Sigmoid colon (tissue), 7 donors: ENCODE measurements around the gene UGT1A7. TPM values are rescaled to one million over a fixed set of nuclear protein-coding genes. Genes with fewer than 3 reads are reported as not detected.
"Not testable (repeated sequence)": the region's sequence is repeated elsewhere in the genome, so short reads cannot be mapped to it uniquely, and the experiment has no call there.

ENCODE experiments used
- DNase-seq: peaks from one replicate; pipeline ENCODE4 v3.0.0-alpha.2; 2019
- H3K27ac ChIP-seq, 4 donors: fragments of 200-600 bp; sonication (generic); one replicate each; pipeline ENCODE4 v1.5.1; 2016 to 2019; ENCODE audit warnings: mild to moderate bottlenecking in 1 of 4
- H3K27me3 ChIP-seq, 3 donors: fragments of 200-600 bp; sonication (generic); one replicate each; pipeline ENCODE4 v1.5.1; 2019; ENCODE audit warnings: mild to moderate bottlenecking in 1 of 3
- H3K36me3 ChIP-seq, 4 donors: fragments of 200-600 bp; sonication (generic); one replicate each; pipeline ENCODE4 v1.5.1; 2016 to 2019
- H3K4me1 ChIP-seq, 4 donors: fragments of 200-600 bp; sonication (generic); one replicate each; pipeline ENCODE4 v1.5.1; 2017 to 2019
- H3K4me3 ChIP-seq, 4 donors: fragments of 200-600 bp; sonication (generic); one replicate each; pipeline ENCODE4 v1.5.1; 2017 to 2019; ENCODE audit warnings: mild to moderate bottlenecking in 2 of 4, moderate library complexity in 1 of 4
- H3K9me3 ChIP-seq, 4 donors: fragments of 200-600 bp in 3 of 4; sonication (generic) in 3 of 4; one replicate each; pipeline versions ENCODE4 v1.5.1 to v1.6.1; 2013 to 2019
- EP300 ChIP-seq, 4 donors: sonication (generic); formaldehyde crosslinking; IDR thresholded peaks; one replicate each; pipeline ENCODE4 v1.6.1; 2017; ENCODE audit warnings: antibody characterized with exemption in 4 of 4
- POLR2A ChIP-seq, 2 donors: fragments of 450-650 bp; IDR thresholded peaks; one replicate each; pipeline ENCODE4 v1.6.1; 2016; ENCODE audit warnings: antibody characterized with exemption in 2 of 2, mild to moderate bottlenecking in 2 of 2, moderate library complexity in 2 of 2
- POLR2AphosphoS5 ChIP-seq, 4 donors: sonication (generic); formaldehyde crosslinking; IDR thresholded peaks; one replicate each; pipeline ENCODE4 v1.6.1; 2017; ENCODE audit warnings: antibody characterized with exemption in 4 of 4
- WGBS, 2 donors: extraction: QIAGEN DNeasy Blood & Tissue Kit; methylation state at CpG; one replicate each; pipeline ENCODE4 v1.1.7; 2013; 5-methylcytosine and 5-hydroxymethylcytosine counted together
- intact Hi-C: fragments of 100-400 bp; cut with DNase I; formaldehyde crosslinking; loops from one replicate; pipeline ENCODE4 v1.15.1; 2023
- polyA plus RNA-seq, 3 donors: library from polyadenylated mRNA; stranded (reverse); fragments of 200-250 nt; gene quantifications; one replicate each; pipeline ENCODE4 v1.2.3, GENCODE V29; 2013
- total RNA-seq, 4 donors: library from RNA; depleted of rRNA; stranded (reverse); fragments of >200 nt; gene quantifications; one replicate each; pipeline ENCODE4 v1.1.0, GENCODE V29; 2016
- TF ChIP-seq, protein P1 (sequence below), 4 experiments: fragments of 450-650 bp in 3 of 4; fragments of 200-600 bp in 1 of 4; IDR thresholded peaks; one replicate each; pipeline ENCODE4 v1.5.1; 2016 to 2019; ENCODE audit warnings: antibody characterized with exemption in 4 of 4, mild to moderate bottlenecking in 3 of 4, moderate library complexity in 2 of 4
- donor health status: healthy with polysubstance abuse.
- donor health status: Bipolar disorder and iron deficiency.
- donor health status: healthy.

Gene UGT1A7
- total and polyA plus RNA-seq, 7 donors = 0.66 TPM; not detected in 6

GRCh38 chr2:233650981-233651380, 30.7 kb upstream of the UGT1A7 start:
- Histone ChIP-seq H3K4me3 (no peak overlapping the region), H3K36me3 (no peaks in the 10 kb centered on the region), H3K4me1 (no peaks in the 10 kb centered on the region), H3K27me3 (no peaks in the 10 kb centered on the region), H3K9me3 (peaks cover 0 to 6% (median 0%) of the 10 kb centered on the region in 4 donors), H3K27ac (no peak overlapping the region)
- DNase-seq = no peak
- WGBS, 2 donors = 19 to 73% methylated on average over 4 of the region's 4 CpGs
- no peak for TF ChIP-seq EP300 (IDR thresholded peaks at IDR 0.05)
- TF ChIP-seq POLR2A (IDR thresholded peaks at IDR 0.05) = no peak
- TF ChIP-seq, protein P1, sequence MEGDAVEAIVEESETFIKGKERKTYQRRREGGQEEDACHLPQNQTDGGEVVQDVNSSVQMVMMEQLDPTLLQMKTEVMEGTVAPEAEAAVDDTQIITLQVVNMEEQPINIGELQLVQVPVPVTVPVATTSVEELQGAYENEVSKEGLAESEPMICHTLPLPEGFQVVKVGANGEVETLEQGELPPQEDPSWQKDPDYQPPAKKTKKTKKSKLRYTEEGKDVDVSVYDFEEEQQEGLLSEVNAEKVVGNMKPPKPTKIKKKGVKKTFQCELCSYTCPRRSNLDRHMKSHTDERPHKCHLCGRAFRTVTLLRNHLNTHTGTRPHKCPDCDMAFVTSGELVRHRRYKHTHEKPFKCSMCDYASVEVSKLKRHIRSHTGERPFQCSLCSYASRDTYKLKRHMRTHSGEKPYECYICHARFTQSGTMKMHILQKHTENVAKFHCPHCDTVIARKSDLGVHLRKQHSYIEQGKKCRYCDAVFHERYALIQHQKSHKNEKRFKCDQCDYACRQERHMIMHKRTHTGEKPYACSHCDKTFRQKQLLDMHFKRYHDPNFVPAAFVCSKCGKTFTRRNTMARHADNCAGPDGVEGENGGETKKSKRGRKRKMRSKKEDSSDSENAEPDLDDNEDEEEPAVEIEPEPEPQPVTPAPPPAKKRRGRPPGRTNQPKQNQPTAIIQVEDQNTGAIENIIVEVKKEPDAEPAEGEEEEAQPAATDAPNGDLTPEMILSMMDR (IDR thresholded peaks at IDR 0.05) = no peak
- no peak for TF ChIP-seq POLR2AphosphoS5 (IDR thresholded peaks at IDR 0.05)
- intact Hi-C loops = no loop called here

GRCh38 chr2:233651430-233651829, 30.3 kb upstream of the UGT1A7 start:
- Histone ChIP-seq H3K9me3 (peaks cover 0 to 3% (median 0%) of the 10 kb centered on the region in 4 donors), H3K4me1 (no peaks in the 10 kb centered on the region), H3K27me3 (no peaks in the 10 kb centered on the region), H3K4me3 (no peak overlapping the region), H3K36me3 (no peaks in the 10 kb centered on the region), H3K27ac (no peak overlapping the region)
- TF ChIP-seq EP300 (IDR thresholded peaks at IDR 0.05) (no peak), POLR2AphosphoS5 (IDR thresholded peaks at IDR 0.05) (no peak), POLR2A (IDR thresholded peaks at IDR 0.05) (no peak)
- TF ChIP-seq, protein P1 (IDR thresholded peaks at IDR 0.05) = no peak
- WGBS, 2 donors = 96 to 97% methylated on average over 2 of the region's 2 CpGs
- no peak for DNase-seq
- intact Hi-C loops = no loop called here

DNA sequence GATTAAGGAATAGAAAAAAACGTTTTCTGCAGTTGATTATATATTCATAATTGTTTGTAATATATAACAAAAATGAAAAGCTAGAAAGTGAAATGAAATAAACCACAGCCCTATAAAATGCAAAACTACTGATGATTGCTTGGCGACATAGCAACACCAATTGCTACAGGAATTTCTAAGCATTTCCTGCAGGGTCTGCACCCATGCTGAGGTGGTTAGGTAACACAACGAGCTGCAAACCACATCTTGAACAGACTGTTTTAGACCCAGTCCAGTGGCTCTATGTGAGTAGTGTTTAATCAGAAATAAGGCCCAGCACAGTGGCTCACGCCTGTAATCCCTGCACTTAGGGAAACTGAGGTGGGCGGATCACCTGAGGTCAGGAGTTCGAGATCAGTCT, 27.2 kb upstream of the UGT1A7 start:
- H3K27me3 ChIP-seq = no peaks in the 10 kb centered on the region
- no peak for DNase-seq
- H3K4me1 ChIP-seq = no peaks in the 10 kb centered on the region
- WGBS, 2 donors = 68 to 81% methylated on average over 6 of the region's 6 CpGs
- no peaks in the 10 kb centered on the region for H3K36me3 ChIP-seq
- intact Hi-C loops = no loop called here
- no peak overlapping the region for H3K4me3 ChIP-seq
- TF ChIP-seq, protein P1 (IDR thresholded peaks at IDR 0.05) = no peak
- no peak for TF ChIP-seq POLR2A (IDR thresholded peaks at IDR 0.05)
- TF ChIP-seq POLR2AphosphoS5 (IDR thresholded peaks at IDR 0.05) = no peak
- no peak for TF ChIP-seq EP300 (IDR thresholded peaks at IDR 0.05)
- no peaks in the 10 kb centered on the region for H3K9me3 ChIP-seq
- H3K27ac ChIP-seq = no peak overlapping the region

DNA sequence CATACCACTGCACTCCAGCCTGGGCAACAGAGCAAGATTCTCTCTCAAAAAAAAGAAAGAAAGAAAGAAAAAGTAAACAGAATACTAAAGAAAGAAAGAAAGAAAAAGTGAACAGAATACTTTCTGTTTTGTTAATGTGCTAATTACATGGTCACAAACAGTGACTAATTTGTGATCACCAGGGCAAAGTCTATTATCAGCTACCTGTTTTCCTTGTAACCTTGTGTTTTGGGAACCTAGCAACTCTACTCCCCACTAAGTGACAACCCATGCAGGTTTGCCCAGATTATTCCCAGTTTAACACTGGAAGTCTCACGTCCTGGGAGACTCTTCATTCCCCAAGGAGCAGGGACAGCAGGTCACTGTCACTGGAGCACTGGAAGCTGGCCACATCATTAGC, 26.7 kb upstream of the UGT1A7 start:
- TF ChIP-seq, protein P1 (IDR thresholded peaks at IDR 0.05) = no peak
- TF ChIP-seq EP300 (IDR thresholded peaks at IDR 0.05) (no peak), POLR2AphosphoS5 (IDR thresholded peaks at IDR 0.05) (no peak), POLR2A (IDR thresholded peaks at IDR 0.05) (no peak)
- WGBS, 2 donors = 68 to 70% methylated on average over 1 of the region's 1 CpG

GRCh38 chr2:233655943-233656342, 25.8 kb upstream of the UGT1A7 start:
- H3K27ac ChIP-seq, H3K4me1 ChIP-seq, H3K36me3 ChIP-seq, intact Hi-C loops, DNase-seq, H3K27me3 ChIP-seq, H3K9me3 ChIP-seq, H3K4me3 ChIP-seq: not testable (repeated sequence)
- 96 to 97% methylated on average over 3 of the region's 3 CpGs for WGBS, 2 donors

More for the DNA sequence above, 26.7 kb upstream of the UGT1A7 start:
- no peaks in the 10 kb centered on the region for H3K9me3 ChIP-seq
- no peak for DNase-seq
- no peak overlapping the region for H3K27ac ChIP-seq
- intact Hi-C loops = no loop called here
- no peak overlapping the region for H3K4me3 ChIP-seq
- no peaks in the 10 kb centered on the region for H3K27me3 ChIP-seq
- no peaks in the 10 kb centered on the region for H3K36me3 ChIP-seq
- H3K4me1 ChIP-seq = no peaks in the 10 kb centered on the region
